WTC11 (cell line): Measurements from ENCODE around the gene MMGT1. TPM values are rescaled to one million over a fixed set of nuclear protein-coding genes. Genes with fewer than 3 reads are reported as not detected.

Experiments
- ATAC-seq: fragments of 200-7000 bp; cut with Tn5 transposase; 2 replicates; pipeline ENCODE4 v1.10.0; 2021; ENCODE audit warnings: mild to moderate bottlenecking, moderate library complexity
- CTCF ChIA-PET: fragments of 300-600 bp; sonication (Branson Sonifier 250); formaldehyde crosslinking; loops from one replicate; lab custom pipeline; 2021; ENCODE audit warnings: antibody characterized with exemption; lab: Charles Lee
- POLR2A ChIA-PET: fragments of 350-600 bp; sonication (Branson Sonifier 250); formaldehyde crosslinking; loops from one replicate; lab custom pipeline; 2021; ENCODE audit warnings: antibody characterized with exemption; lab: Charles Lee
- DNase-seq: peaks from one replicate; pipeline ENCODE4 v3.0.0; 2021; ENCODE audit warnings: low spot score
- H3K27ac Mint-ChIP-seq: 2 replicates; pipeline ENCODE4 v1.8.0; 2021; ENCODE audit warnings: mixed read lengths
- H3K27me3 Mint-ChIP-seq: 2 replicates; pipeline ENCODE4 v1.8.0; 2021; ENCODE audit warnings: low read depth, mild to moderate bottlenecking, moderate library complexity, mixed read lengths
- H3K36me3 Mint-ChIP-seq: 2 replicates; pipeline ENCODE4 v1.8.0; 2021; ENCODE audit warnings: mixed read lengths
- H3K4me1 Mint-ChIP-seq: 2 replicates; pipeline ENCODE4 v1.8.0; 2022; ENCODE audit warnings: mixed read lengths
- H3K4me3 Mint-ChIP-seq: 2 replicates; pipeline ENCODE4 v1.8.0; 2021; ENCODE audit warnings: mild to moderate bottlenecking, moderate library complexity, mixed read lengths
- H3K9me3 Mint-ChIP-seq: 2 replicates; pipeline ENCODE4 v1.8.0; 2021; ENCODE audit warnings: mixed read lengths
- ATF6 ChIP-seq: sonication (generic); formaldehyde crosslinking; IDR thresholded peaks from 2 replicates; pipeline ENCODE4 v1.8.1; 2023; ENCODE audit warnings: mild to moderate bottlenecking, missing genetic modification reagents
- CREB1 ChIP-seq: sonication (generic); formaldehyde crosslinking; IDR thresholded peaks from 2 replicates; pipeline ENCODE4 v1.8.0; 2023; ENCODE audit warnings: mild to moderate bottlenecking, missing genetic modification reagents
- E2F4 ChIP-seq: sonication (generic); formaldehyde crosslinking; IDR thresholded peaks from 2 replicates; pipeline ENCODE4 v1.8.1; 2022; ENCODE audit warnings: low read depth, mild to moderate bottlenecking, moderate library complexity, missing genetic modification reagents, borderline replicate concordance
- EMX1 ChIP-seq: fragments of 250-450 bp; sonication (Bioruptor Pico); IDR thresholded peaks from 2 replicates; pipeline ENCODE4 v1.8.0; 2021; ENCODE audit warnings: mild to moderate bottlenecking
- FOXP4 ChIP-seq: sonication (generic); formaldehyde crosslinking; IDR thresholded peaks from 2 replicates; pipeline ENCODE4 v1.8.0; 2022; ENCODE audit warnings: mild to moderate bottlenecking, missing genetic modification reagents
- GABPB1 ChIP-seq: sonication (generic); formaldehyde crosslinking; IDR thresholded peaks from 2 replicates; pipeline ENCODE4 v1.8.1; 2023; ENCODE audit warnings: mild to moderate bottlenecking, missing genetic modification reagents
- JAZF1 ChIP-seq: fragments of 250-450 bp; sonication (Bioruptor Pico); IDR thresholded peaks from 2 replicates; pipeline ENCODE4 v1.9.0; 2021; ENCODE audit warnings: moderate library complexity, mild to moderate bottlenecking, inconsistent platforms
- JUN ChIP-seq: sonication (generic); formaldehyde crosslinking; IDR thresholded peaks from 2 replicates; pipeline ENCODE4 v1.8.0; 2023; ENCODE audit warnings: mild to moderate bottlenecking, missing genetic modification reagents
- MYBL2 ChIP-seq: sonication (generic); formaldehyde crosslinking; IDR thresholded peaks from 2 replicates; pipeline ENCODE4 v1.8.1; 2023; ENCODE audit warnings: mild to moderate bottlenecking, moderate library complexity, missing genetic modification reagents
- NFE2L1 ChIP-seq: sonication (generic); formaldehyde crosslinking; IDR thresholded peaks from 2 replicates; pipeline ENCODE4 v1.8.1; 2023; ENCODE audit warnings: missing genetic modification reagents
- NR1H2 ChIP-seq: sonication (generic); formaldehyde crosslinking; IDR thresholded peaks from 2 replicates; pipeline ENCODE4 v1.9.0; 2021; ENCODE audit warnings: mild to moderate bottlenecking, moderate library complexity, missing genetic modification reagents
- SMAD4 ChIP-seq: sonication (generic); formaldehyde crosslinking; IDR thresholded peaks from 2 replicates; pipeline ENCODE4 v1.8.0; 2022; ENCODE audit warnings: mild to moderate bottlenecking, missing genetic modification reagents
- SOX15 ChIP-seq: fragments of 250-450 bp; sonication (Bioruptor Pico); IDR thresholded peaks from 2 replicates; pipeline ENCODE4 v1.9.0; 2021; ENCODE audit warnings: mild to moderate bottlenecking
- TP53 ChIP-seq: sonication (generic); formaldehyde crosslinking; IDR thresholded peaks from 2 replicates; pipeline ENCODE4 v1.8.1; 2023; ENCODE audit warnings: mild to moderate bottlenecking, missing genetic modification reagents
- ZBTB43 ChIP-seq: sonication (generic); formaldehyde crosslinking; IDR thresholded peaks from 2 replicates; pipeline ENCODE4 v1.8.1; 2023; ENCODE audit warnings: mild to moderate bottlenecking, missing genetic modification reagents
- ZNF232 ChIP-seq: sonication (generic); formaldehyde crosslinking; IDR thresholded peaks from 2 replicates; pipeline ENCODE4 v1.8.0; 2022; ENCODE audit warnings: mild to moderate bottlenecking, missing genetic modification reagents
- ZNF263 ChIP-seq: sonication (generic); formaldehyde crosslinking; IDR thresholded peaks from 2 replicates; pipeline ENCODE4 v1.8.1; 2022; ENCODE audit warnings: low read depth, mild to moderate bottlenecking, moderate library complexity, missing genetic modification reagents
- ZNF317 ChIP-seq: sonication (generic); formaldehyde crosslinking; IDR thresholded peaks from 2 replicates; pipeline ENCODE4 v1.8.1; 2023; ENCODE audit warnings: low read depth, mild to moderate bottlenecking, moderate library complexity, missing genetic modification reagents, borderline replicate concordance
- total RNA-seq: library from RNA; stranded (reverse); gene quantifications from 3 replicates; pipeline ENCODE4 v1.2.3, GENCODE V29; 2021
- TF ChIP-seq, protein P1 (sequence below): sonication (generic); formaldehyde crosslinking; IDR thresholded peaks from 2 replicates; pipeline ENCODE4 v1.8.1; 2023; ENCODE audit warnings: mild to moderate bottlenecking, missing genetic modification reagents, borderline replicate concordance
- TF ChIP-seq, protein P2 (sequence below): sonication (generic); formaldehyde crosslinking; IDR thresholded peaks from 2 replicates; pipeline ENCODE4 v1.8.0; 2022; ENCODE audit warnings: mild to moderate bottlenecking, missing genetic modification reagents

MMGT1 gene
- total RNA-seq, 1 experiment from 2014 or later: 15.4 TPM

DNA sequence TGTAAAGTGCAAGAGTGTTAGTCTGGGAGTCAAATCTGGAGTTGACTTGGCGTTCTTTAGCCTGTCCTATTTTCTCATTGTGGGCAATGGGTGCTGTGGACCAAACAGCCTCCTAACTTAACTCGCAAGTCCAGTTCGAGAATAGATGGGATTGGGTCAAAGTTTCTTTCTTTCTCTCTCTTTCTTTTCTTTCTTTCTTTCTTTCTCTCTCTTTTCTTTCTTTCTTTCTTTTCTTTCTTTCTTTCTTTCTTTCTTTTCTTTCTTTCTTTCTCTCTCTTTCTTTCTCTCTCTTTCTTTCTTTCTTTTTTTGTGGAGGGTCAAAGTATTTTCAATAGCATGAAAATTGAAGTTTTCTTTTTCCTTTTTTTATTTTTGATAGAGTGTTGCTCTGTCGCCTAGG, 14.5 kb upstream of the MMGT1 start:
- POLR2A ChIA-PET: no interaction called here
- no peak for DNase-seq
- TF ChIP-seq TP53 (CRISPR knock-in tag): no peak
- TF ChIP-seq ZNF232 (CRISPR knock-in tag): no peak
- no peak for TF ChIP-seq NFE2L1 (CRISPR knock-in tag)
- TF ChIP-seq ATF6: no peak
- TF ChIP-seq NR1H2 (CRISPR knock-in tag): no peak
- TF ChIP-seq, protein P1, sequence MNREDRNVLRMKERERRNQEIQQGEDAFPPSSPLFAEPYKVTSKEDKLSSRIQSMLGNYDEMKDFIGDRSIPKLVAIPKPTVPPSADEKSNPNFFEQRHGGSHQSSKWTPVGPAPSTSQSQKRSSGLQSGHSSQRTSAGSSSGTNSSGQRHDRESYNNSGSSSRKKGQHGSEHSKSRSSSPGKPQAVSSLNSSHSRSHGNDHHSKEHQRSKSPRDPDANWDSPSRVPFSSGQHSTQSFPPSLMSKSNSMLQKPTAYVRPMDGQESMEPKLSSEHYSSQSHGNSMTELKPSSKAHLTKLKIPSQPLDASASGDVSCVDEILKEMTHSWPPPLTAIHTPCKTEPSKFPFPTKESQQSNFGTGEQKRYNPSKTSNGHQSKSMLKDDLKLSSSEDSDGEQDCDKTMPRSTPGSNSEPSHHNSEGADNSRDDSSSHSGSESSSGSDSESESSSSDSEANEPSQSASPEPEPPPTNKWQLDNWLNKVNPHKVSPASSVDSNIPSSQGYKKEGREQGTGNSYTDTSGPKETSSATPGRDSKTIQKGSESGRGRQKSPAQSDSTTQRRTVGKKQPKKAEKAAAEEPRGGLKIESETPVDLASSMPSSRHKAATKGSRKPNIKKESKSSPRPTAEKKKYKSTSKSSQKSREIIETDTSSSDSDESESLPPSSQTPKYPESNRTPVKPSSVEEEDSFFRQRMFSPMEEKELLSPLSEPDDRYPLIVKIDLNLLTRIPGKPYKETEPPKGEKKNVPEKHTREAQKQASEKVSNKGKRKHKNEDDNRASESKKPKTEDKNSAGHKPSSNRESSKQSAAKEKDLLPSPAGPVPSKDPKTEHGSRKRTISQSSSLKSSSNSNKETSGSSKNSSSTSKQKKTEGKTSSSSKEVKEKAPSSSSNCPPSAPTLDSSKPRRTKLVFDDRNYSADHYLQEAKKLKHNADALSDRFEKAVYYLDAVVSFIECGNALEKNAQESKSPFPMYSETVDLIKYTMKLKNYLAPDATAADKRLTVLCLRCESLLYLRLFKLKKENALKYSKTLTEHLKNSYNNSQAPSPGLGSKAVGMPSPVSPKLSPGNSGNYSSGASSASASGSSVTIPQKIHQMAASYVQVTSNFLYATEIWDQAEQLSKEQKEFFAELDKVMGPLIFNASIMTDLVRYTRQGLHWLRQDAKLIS: no peak
- no peak for TF ChIP-seq E2F4 (CRISPR knock-in tag)
- TF ChIP-seq GABPB1 (CRISPR knock-in tag): no peak
- TF ChIP-seq CREB1 (CRISPR knock-in tag): no peak
- no peak for TF ChIP-seq MYBL2 (CRISPR knock-in tag)
- no peak for TF ChIP-seq JUN (CRISPR knock-in tag)
- no peak for TF ChIP-seq SOX15
- no peak for TF ChIP-seq ZNF263
- TF ChIP-seq ZBTB43 (CRISPR knock-in tag): no peak
- no peak for TF ChIP-seq FOXP4 (CRISPR knock-in tag)
- TF ChIP-seq JAZF1 (CRISPR knock-in tag): no peak
- TF ChIP-seq, all 79 proteins: peak for 0
- Mint-ChIP-seq H3K9me3 (no peaks in the 10 kb centered on the region), H3K36me3 (peaks cover 3% of the 10 kb centered on the region), H3K4me3 (no peak overlapping the region), H3K27ac (no peak overlapping the region), H3K27me3 (no peaks in the 10 kb centered on the region), H3K4me1 (peaks cover 20% of the 10 kb centered on the region)
- no peak for ATAC-seq
- CTCF ChIA-PET: no interaction called here

DNA sequence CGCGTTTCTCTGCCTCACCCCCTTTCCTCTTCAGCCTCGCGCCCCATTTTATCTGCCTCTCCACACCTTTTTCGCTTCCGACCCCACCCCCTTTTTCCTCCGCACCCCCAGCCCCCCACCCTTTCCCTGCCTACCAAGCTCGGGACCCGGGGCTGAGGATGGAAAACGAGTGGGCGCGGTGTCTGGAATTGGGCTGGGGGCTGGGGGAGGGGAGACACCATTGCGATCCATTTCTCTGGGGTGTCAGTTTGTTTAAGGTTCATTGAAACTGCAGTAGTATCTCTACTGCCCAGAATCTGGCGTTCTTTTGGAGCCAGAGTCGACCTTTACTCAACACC, 12.2 kb upstream of the MMGT1 start:
- H3K27ac Mint-ChIP-seq: no peak overlapping the region
- peaks cover 3% of the 10 kb centered on the region; the same call in 1 of the 2 replicates for H3K36me3 Mint-ChIP-seq
- CTCF ChIA-PET: no interaction called here
- POLR2A ChIA-PET: no interaction called here
- peak overlapping the region; percentile 82 for H3K4me3 Mint-ChIP-seq
- ATAC-seq (no peak), DNase-seq (no peak)
- H3K27me3 Mint-ChIP-seq: no peaks in the 10 kb centered on the region; the same call in 1 of the 2 replicates
- peaks cover 22% of the 10 kb centered on the region for H3K4me1 Mint-ChIP-seq
- H3K9me3 Mint-ChIP-seq: no peaks in the 10 kb centered on the region
- TF ChIP-seq ATF6 (no peak), SMAD4 (CRISPR knock-in tag) (no peak), JAZF1 (CRISPR knock-in tag) (no peak), EMX1 (no peak), ZNF317 (CRISPR knock-in tag) (no peak)
- TF ChIP-seq, protein P2, sequence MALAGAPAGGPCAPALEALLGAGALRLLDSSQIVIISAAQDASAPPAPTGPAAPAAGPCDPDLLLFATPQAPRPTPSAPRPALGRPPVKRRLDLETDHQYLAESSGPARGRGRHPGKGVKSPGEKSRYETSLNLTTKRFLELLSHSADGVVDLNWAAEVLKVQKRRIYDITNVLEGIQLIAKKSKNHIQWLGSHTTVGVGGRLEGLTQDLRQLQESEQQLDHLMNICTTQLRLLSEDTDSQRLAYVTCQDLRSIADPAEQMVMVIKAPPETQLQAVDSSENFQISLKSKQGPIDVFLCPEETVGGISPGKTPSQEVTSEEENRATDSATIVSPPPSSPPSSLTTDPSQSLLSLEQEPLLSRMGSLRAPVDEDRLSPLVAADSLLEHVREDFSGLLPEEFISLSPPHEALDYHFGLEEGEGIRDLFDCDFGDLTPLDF (CRISPR knock-in tag): no peak
